H1 (cell line): ENCODE measurements around the gene PLA1A. TPM values are rescaled to one million over a fixed set of nuclear protein-coding genes. Genes with fewer than 3 reads are reported as not detected.

Experiments
- RAD21 ChIP-seq, 2 experiments: IDR thresholded peaks in 1 of 2; conservative IDR thresholded peaks in 1 of 2; 2 replicates each; pipeline ENCODE4 v1.6.1; 2011; ENCODE audit warnings: low read depth in 2 of 2, low read length in 2 of 2, improper control_type of control experiment in 1 of 2, inconsistent platforms in 1 of 2, mild to moderate bottlenecking in 1 of 2, moderate library complexity in 1 of 2
- polyA plus RNA-seq, 7 experiments: library from polyadenylated mRNA; depleted of rRNA in 3 of 7; stranded (reverse) in 5 of 7; unstranded in 2 of 7; fragments of >200 nt in 5 of 7; fragments of 200-250 nt in 2 of 7; gene quantifications; 1 replicate in 5 of 7; 2 replicates in 1 of 7; 4 replicates in 1 of 7; pipeline versions ENCODE4 v1.2.1 to v1.2.3, GENCODE V29; 2011 to 2013; ENCODE audit warnings: missing spikeins in 2 of 7, mixed read lengths in 2 of 7
- total RNA-seq: library from RNA; stranded (reverse); fragmentation: NEBNext Ultra II Directional; extraction: Animal tissue kit (Norgen Biotek cat#: 25700); gene quantifications from 2 replicates; pipeline ENCODE4 v1.2.1, GENCODE V29; 2021

PLA1A gene
- total and polyA plus RNA-seq, 2 of the 8 experiments (the other 6 are each of a cell fraction or from before 2014, with no cell fraction given): not detected

- no peak for TF ChIP-seq RAD21 (IDR thresholded peaks at IDR 0.05 in 1 of 2, conservative IDR thresholded peaks at IDR 0.05 in 1 of 2; ENCODE audit: low read depth in 2 of 2, low read length in 2 of 2)
These were observed 43.8 kb upstream of the PLA1A start (continued) for GRCh38 chr3:119553823-119554415.
